Measurements from ENCODE around the gene RIN1. TPM values are rescaled to one million over a fixed set of nuclear protein-coding genes. Genes with fewer than 3 reads are reported as not detected.

The RIN1 gene
- polyA plus RNA-seq, 4 donors = 5.8 to 9.6 (median 7.2) TPM

Other genes starting within 250 kb of the RIN1 start
- 10 to 100 TPM in 2 of 4 donors, 1 to 10 TPM in 2; 8.4 to 19.3 (median 10.3) TPM for gene KLC2, start 78.7 kb downstream of the RIN1 start, polyA plus RNA-seq
- gene RAB1B, start 67.8 kb downstream of the RIN1 start, polyA plus RNA-seq = 100 to 1,000 TPM; 125 to 205 (median 179) TPM
- 1 to 10 TPM in 2 of 4 donors, under 1 TPM in 2; 0.81 to 3.4 (median 0.99) TPM for gene CNIH2, start 58.3 kb downstream of the RIN1 start, polyA plus RNA-seq
- 100 to 1,000 TPM; 102 to 144 (median 135) TPM for gene YIF1A, start 47.3 kb downstream of the RIN1 start, polyA plus RNA-seq
- under 1 TPM in 3 of 4 donors, not detected in 1; 0.44 to 0.91 (median 0.54) TPM for gene TMEM151A, start 44.5 kb downstream of the RIN1 start, polyA plus RNA-seq
- gene CD248, start 19.4 kb downstream of the RIN1 start, polyA plus RNA-seq = 10 to 100 TPM in 2 of 4 donors, 1 to 10 TPM in 1, not detected in 1; 1.6 to 35.7 (median 19.1) TPM
- 10 to 100 TPM; 33.5 to 77.5 (median 72.7) TPM for gene BRMS1, start 8.7 kb upstream of the RIN1 start, polyA plus RNA-seq
- gene B4GAT1, start 11.2 kb upstream of the RIN1 start, polyA plus RNA-seq = 10 to 100 TPM; 12.2 to 28.0 (median 20.8) TPM
- gene SLC29A2, start 35.3 kb upstream of the RIN1 start, polyA plus RNA-seq = 10 to 100 TPM in 2 of 4 donors, 1 to 10 TPM in 1, under 1 TPM in 1; 0.89 to 16.2 (median 6.7) TPM
- gene NPAS4, start 84.6 kb upstream of the RIN1 start, polyA plus RNA-seq = under 1 TPM in 2 of 4 donors, not detected in 2; 0.10 to 0.15 TPM
- 100 to 1,000 TPM in 1 of 4 donors, 10 to 100 TPM in 3; 57.0 to 118 (median 64.1) TPM for gene MRPL11, start 102.4 kb upstream of the RIN1 start, polyA plus RNA-seq
- gene PELI3, start 130.5 kb upstream of the RIN1 start, polyA plus RNA-seq = 1 to 10 TPM; 3.1 to 5.0 (median 4.6) TPM
- gene DPP3, start 144.0 kb upstream of the RIN1 start, polyA plus RNA-seq = 10 to 100 TPM; 25.3 to 67.7 (median 37.4) TPM
- gene BBS1, start 174.2 kb upstream of the RIN1 start, polyA plus RNA-seq = 10 to 100 TPM in 2 of 4 donors, 1 to 10 TPM in 2; 3.8 to 37.1 (median 7.9) TPM
- 10 to 100 TPM in 1 of 4 donors, 1 to 10 TPM in 3; 3.1 to 11.0 (median 5.5) TPM for gene ZDHHC24, start 209.6 kb upstream of the RIN1 start, polyA plus RNA-seq
- under 1 TPM in 2 of 4 donors, not detected in 2; 0.01 to 0.19 TPM for gene ACTN3, start 210.5 kb upstream of the RIN1 start, polyA plus RNA-seq
- gene CTSF, start 232.2 kb upstream of the RIN1 start, polyA plus RNA-seq = 10 to 100 TPM in 2 of 4 donors, 1 to 10 TPM in 1, under 1 TPM in 1; 0.67 to 21.0 (median 7.8) TPM

Measured in small intestine (tissue), 4 donors.